OCI-LY1 (cell line): Measurements from ENCODE around the gene KCTD1.

ENCODE experiments used
- H2AFZ ChIP-seq: fragments of 200-600 bp; sonication (generic), shearing (Covaris generic); 2 replicates; pipeline ENCODE4 v1.6.0; 2014; ENCODE audit warnings: antibody characterized with exemption, mild to moderate bottlenecking, low read length
- H3F3A ChIP-seq: fragments of 200-600 bp; sonication (generic), shearing (Covaris generic); 2 replicates; pipeline ENCODE4 v1.6.0; 2014; ENCODE audit warnings: mild to moderate bottlenecking, antibody characterized with exemption, low read length, moderate library complexity; ENCODE audit not compliant: insufficient read depth
- H3K27ac ChIP-seq: fragments of 200-600 bp; sonication (generic); 2 replicates; pipeline ENCODE4 v1.5.1; 2014; ENCODE audit warnings: low read length, mixed run types, mild to moderate bottlenecking, low read depth; ENCODE audit not compliant: poor library complexity, severe bottlenecking
- H3K27me3 ChIP-seq: fragments of 200-600 bp; sonication (generic); 2 replicates; pipeline ENCODE4 v1.6.0; 2014; ENCODE audit warnings: antibody characterized with exemption, mild to moderate bottlenecking, low read length, moderate library complexity; ENCODE audit not compliant: insufficient read depth
- H3K36me3 ChIP-seq: fragments of 200-600 bp; sonication (generic); 2 replicates; pipeline ENCODE4 v1.6.1; 2014; ENCODE audit warnings: mild to moderate bottlenecking, antibody characterized with exemption, low read length, moderate library complexity, mixed read lengths; ENCODE audit not compliant: insufficient read depth
- H3K4me1 ChIP-seq: fragments of 200-600 bp; sonication (generic); 2 replicates; pipeline ENCODE4 v1.5.1; 2014; ENCODE audit warnings: mild to moderate bottlenecking, low read length, moderate library complexity; ENCODE audit not compliant: insufficient read depth, severe bottlenecking
- H3K4me2 ChIP-seq: fragments of 200-600 bp; sonication (generic), shearing (Covaris generic); 2 replicates; pipeline ENCODE4 v1.6.1; 2014; ENCODE audit warnings: low read length
- H3K4me3 ChIP-seq: fragments of 200-600 bp; sonication (generic); 2 replicates; pipeline ENCODE4 v1.5.1; 2014; ENCODE audit warnings: low read length, low read depth, mild to moderate bottlenecking, mixed read lengths; ENCODE audit not compliant: poor library complexity, severe bottlenecking
- H3K79me2 ChIP-seq: fragments of 200-600 bp; shearing (Covaris generic); 2 replicates; pipeline ENCODE4 v1.6.1; 2016; ENCODE audit warnings: mixed run types, low read length, mixed read lengths; ENCODE audit not compliant: insufficient read depth
- H3K9ac ChIP-seq: fragments of 200-600 bp; sonication (generic), shearing (Covaris generic); 2 replicates; pipeline ENCODE4 v1.6.1; 2014; ENCODE audit warnings: mild to moderate bottlenecking, low read length, mixed read lengths
- H3K9me2 ChIP-seq: fragments of 200-600 bp; sonication (generic), shearing (Covaris generic); 2 replicates; pipeline ENCODE4 v1.6.1; 2014; ENCODE audit warnings: low read depth, mild to moderate bottlenecking, low read length, mixed read lengths
- H3K9me3 ChIP-seq: fragments of 200-600 bp; shearing (Covaris generic); 2 replicates; pipeline ENCODE4 v1.6.1; 2014; ENCODE audit warnings: low read length, mixed read lengths
- H4K20me1 ChIP-seq: fragments of 200-600 bp; sonication (generic), shearing (Covaris generic); 2 replicates; pipeline ENCODE4 v1.6.0; 2016; ENCODE audit warnings: mild to moderate bottlenecking, low read length; ENCODE audit not compliant: insufficient read depth
- CTCF ChIP-seq: fragments of 200-600 bp; sonication (generic), shearing (Covaris generic); IDR thresholded peaks from 2 replicates; pipeline ENCODE4 v1.5.1; 2017; ENCODE audit warnings: mild to moderate bottlenecking, antibody characterized with exemption, low read length, moderate library complexity, mixed read lengths
- EZH2 ChIP-seq: fragments of 200-600 bp; sonication (generic), shearing (Covaris generic); IDR thresholded peaks from 2 replicates; pipeline ENCODE4 v1.8.0; 2017; ENCODE audit warnings: borderline replicate concordance, mixed run types, mild to moderate bottlenecking, antibody characterized with exemption, low read length, moderate library complexity, mixed read lengths

KCTD1 gene

DNA sequence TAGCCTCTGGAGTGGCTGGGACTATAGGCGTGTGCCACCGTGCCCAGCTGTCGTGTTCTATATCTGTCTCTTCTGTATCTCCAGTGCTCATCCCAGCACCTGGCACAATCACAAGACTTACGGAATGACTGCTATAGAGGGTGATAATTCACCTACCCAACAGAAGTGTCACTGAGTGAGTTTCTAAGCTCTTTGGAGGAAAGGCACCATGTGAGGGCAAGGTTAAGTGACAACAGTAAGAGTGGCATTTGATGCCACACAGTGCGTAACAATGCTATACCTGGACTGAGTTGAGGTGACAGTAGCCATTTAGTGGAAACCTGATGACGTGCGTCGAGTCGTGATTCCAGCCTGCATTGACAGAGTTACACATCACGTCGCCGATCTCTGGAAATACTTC, 89.0 kb downstream of the KCTD1 start:
- H3K36me3 ChIP-seq = no peaks in the 10 kb centered on the region
- H3K9me2 ChIP-seq = no peaks in the 10 kb centered on the region
- no peak overlapping the region for H2AFZ ChIP-seq
- H3K4me3 ChIP-seq = no peak overlapping the region
- no peaks in the 10 kb centered on the region for H3F3A ChIP-seq
- H3K79me2 ChIP-seq = no peaks in the 10 kb centered on the region
- H3K4me2 ChIP-seq = no peak overlapping the region
- no peak overlapping the region for H3K27ac ChIP-seq
- H3K4me1 ChIP-seq = no peaks in the 10 kb centered on the region
- H3K9ac ChIP-seq = no peak overlapping the region
- TF ChIP-seq EZH2 (no peak), CTCF (no peak)
- H3K9me3 ChIP-seq = no peaks in the 10 kb centered on the region
- no peaks in the 10 kb centered on the region for H3K27me3 ChIP-seq
- H4K20me1 ChIP-seq = no peaks in the 10 kb centered on the region

DNA sequence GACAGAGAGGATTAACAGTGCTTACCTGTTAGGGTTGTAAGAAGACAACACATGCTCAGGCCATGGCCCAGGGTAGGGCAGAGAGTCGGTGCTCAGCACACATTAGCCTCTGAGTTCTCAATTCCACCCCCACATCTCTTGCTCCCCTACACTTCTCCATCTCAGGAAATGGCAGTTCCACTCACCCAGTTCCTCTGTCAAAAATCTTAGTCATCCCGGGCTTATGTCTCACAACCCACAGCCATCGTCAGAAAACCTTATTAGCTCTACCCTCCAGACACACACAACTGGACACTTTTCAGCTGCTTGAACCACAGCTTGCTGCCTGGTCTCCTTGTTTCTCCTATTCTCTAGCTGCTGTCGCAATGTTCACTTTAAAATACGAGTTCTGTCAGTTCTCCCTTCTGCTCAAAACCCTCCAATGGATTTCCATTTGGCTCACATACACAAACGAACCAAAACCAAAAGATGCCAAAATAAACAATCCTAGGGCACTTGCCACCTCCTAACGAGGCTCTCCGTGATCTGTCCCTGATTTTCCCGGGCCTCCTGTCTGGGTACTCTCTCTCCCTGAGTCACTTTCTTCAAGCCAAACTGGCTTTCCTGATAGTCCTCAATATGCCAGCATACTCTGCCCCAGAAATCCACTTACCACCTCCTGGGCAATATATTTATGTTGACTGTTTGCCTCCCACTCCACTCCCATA, 89.7 kb downstream of the KCTD1 start:
- Histone ChIP-seq H3F3A (no peaks in the 10 kb centered on the region), H3K9me3 (no peaks in the 10 kb centered on the region), H2AFZ (no peak overlapping the region), H3K9me2 (no peaks in the 10 kb centered on the region), H4K20me1 (no peaks in the 10 kb centered on the region), H3K36me3 (no peaks in the 10 kb centered on the region), H3K79me2 (no peaks in the 10 kb centered on the region), H3K9ac (no peak overlapping the region), H3K27ac (no peak overlapping the region), H3K27me3 (no peaks in the 10 kb centered on the region), H3K4me1 (no peaks in the 10 kb centered on the region), H3K4me2 (no peak overlapping the region), H3K4me3 (no peak overlapping the region)
- TF ChIP-seq CTCF = no peak
- no peak for TF ChIP-seq EZH2

GRCh38 chr18:26457611-26458353, 90.6 kb downstream of the KCTD1 start:
- Histone ChIP-seq H3K4me2 (no peak overlapping the region), H2AFZ (no peak overlapping the region), H3K4me3 (no peak overlapping the region), H3F3A (no peaks in the 10 kb centered on the region), H3K9ac (no peak overlapping the region), H4K20me1 (no peaks in the 10 kb centered on the region), H3K79me2 (no peaks in the 10 kb centered on the region), H3K27ac (no peak overlapping the region), H3K9me2 (no peaks in the 10 kb centered on the region), H3K9me3 (no peaks in the 10 kb centered on the region), H3K27me3 (no peaks in the 10 kb centered on the region), H3K4me1 (no peaks in the 10 kb centered on the region), H3K36me3 (no peaks in the 10 kb centered on the region)
- TF ChIP-seq CTCF (peak; percentile 20; the same call in 1 of the 2 replicates), EZH2 (no peak)
